ENCODE data around the gene AIF1. TPM values are rescaled to one million over a fixed set of nuclear protein-coding genes. Genes with fewer than 3 reads are reported as not detected.

The AIF1 gene
- polyA plus RNA-seq, 3 donors: 7.9 to 180 (median 63.1) TPM

Other genes starting within 250 kb of the AIF1 start
- 10 to 100 TPM; 12.0 to 14.8 (median 14.3) TPM for gene MICA, start 211.6 kb upstream of the AIF1 start, polyA plus RNA-seq
- 1 to 10 TPM in 1 of 3 donors, under 1 TPM in 2; 0.53 to 3.3 (median 0.95) TPM for gene MICB, start 117.1 kb upstream of the AIF1 start, polyA plus RNA-seq
- gene MCCD1, start 86.3 kb upstream of the AIF1 start, polyA plus RNA-seq: not detected
- 100 to 1,000 TPM; 315 to 359 (median 351) TPM for gene DDX39B, start 73.2 kb upstream of the AIF1 start, polyA plus RNA-seq
- gene ATP6V1G2, start 68.6 kb upstream of the AIF1 start, polyA plus RNA-seq: 1 to 10 TPM in 1 of 3 donors, under 1 TPM in 2; 0.48 to 1.8 (median 0.81) TPM
- gene NFKBIL1, start 67.6 kb upstream of the AIF1 start, polyA plus RNA-seq: 10 to 100 TPM; 21.5 to 40.3 (median 25.0) TPM
- gene LTA, start 42.9 kb upstream of the AIF1 start, polyA plus RNA-seq: under 1 TPM in 2 of 3 donors, not detected in 1; 0.08 to 0.21 TPM
- gene TNF, start 39.7 kb upstream of the AIF1 start, polyA plus RNA-seq: 1 to 10 TPM in 1 of 3 donors, under 1 TPM in 2; 0.16 to 1.1 (median 0.56) TPM
- gene LTB, start 32.8 kb upstream of the AIF1 start, polyA plus RNA-seq: 1 to 10 TPM; 1.9 to 6.7 (median 5.3) TPM
- gene LST1, start 29.0 kb upstream of the AIF1 start, polyA plus RNA-seq: 10 to 100 TPM in 2 of 3 donors, 1 to 10 TPM in 1; 3.1 to 41.1 (median 32.1) TPM
- under 1 TPM in 2 of 3 donors, not detected in 1; 0.14 to 0.39 TPM for gene NCR3, start 22.2 kb upstream of the AIF1 start, polyA plus RNA-seq
- 100 to 1,000 TPM in 2 of 3 donors, 10 to 100 TPM in 1; 47.8 to 112 (median 110) TPM for gene PRRC2A, start 5.5 kb downstream of the AIF1 start, polyA plus RNA-seq
- gene BAG6, start 37.4 kb downstream of the AIF1 start, polyA plus RNA-seq: 100 to 1,000 TPM; 109 to 202 (median 189) TPM
- gene APOM, start 40.7 kb downstream of the AIF1 start, polyA plus RNA-seq: 1 to 10 TPM; 2.0 to 6.5 (median 3.6) TPM
- gene C6orf47, start 45.5 kb downstream of the AIF1 start, polyA plus RNA-seq: 10 to 100 TPM in 2 of 3 donors, 1 to 10 TPM in 1; 8.8 to 17.0 (median 14.1) TPM
- 10 to 100 TPM in 2 of 3 donors, 1 to 10 TPM in 1; 9.7 to 16.6 (median 14.0) TPM for gene GPANK1, start 49.8 kb downstream of the AIF1 start, polyA plus RNA-seq
- gene CSNK2B, start 50.8 kb downstream of the AIF1 start, polyA plus RNA-seq: 100 to 1,000 TPM; 103 to 186 (median 172) TPM
- 1 to 10 TPM; 4.2 to 9.8 (median 4.8) TPM for gene LY6G5B, start 54.7 kb downstream of the AIF1 start, polyA plus RNA-seq
- gene LY6G5C, start 65.8 kb downstream of the AIF1 start, polyA plus RNA-seq: 1 to 10 TPM; 1.2 to 3.5 (median 2.4) TPM
- 10 to 100 TPM; 28.5 to 39.8 (median 30.5) TPM for gene ABHD16A, start 88.1 kb downstream of the AIF1 start, polyA plus RNA-seq
- under 1 TPM in 1 of 3 donors, not detected in 2; 0.45 TPM for gene LY6G6F, start 91.6 kb downstream of the AIF1 start, polyA plus RNA-seq
- not detected for gene LY6G6D, start 100.1 kb downstream of the AIF1 start, polyA plus RNA-seq
- under 1 TPM in 1 of 3 donors, not detected in 2; 0.16 TPM for gene LY6G6C, start 106.5 kb downstream of the AIF1 start, polyA plus RNA-seq
- under 1 TPM in 2 of 3 donors, not detected in 1; 0.06 to 0.22 TPM for gene MPIG6B, start 108.1 kb downstream of the AIF1 start, polyA plus RNA-seq
- gene DDAH2, start 114.1 kb downstream of the AIF1 start, polyA plus RNA-seq: 100 to 1,000 TPM in 2 of 3 donors, 10 to 100 TPM in 1; 21.9 to 213 (median 122) TPM
- 100 to 1,000 TPM; 140 to 335 (median 301) TPM for gene CLIC1, start 121.3 kb downstream of the AIF1 start, polyA plus RNA-seq
- gene MSH5, start 124.8 kb downstream of the AIF1 start, polyA plus RNA-seq: 1 to 10 TPM; 2.4 to 4.4 (median 3.9) TPM
- gene SAPCD1, start 147.4 kb downstream of the AIF1 start, polyA plus RNA-seq: 1 to 10 TPM in 1 of 3 donors, under 1 TPM in 1, not detected in 1; 0.51 to 1.4 TPM
- gene VWA7, start 162.1 kb downstream of the AIF1 start, polyA plus RNA-seq: 1 to 10 TPM in 1 of 3 donors, under 1 TPM in 1, not detected in 1; 0.61 to 2.1 TPM
- gene VARS1, start 180.5 kb downstream of the AIF1 start, polyA plus RNA-seq: 10 to 100 TPM; 24.2 to 38.6 (median 29.1) TPM
- 10 to 100 TPM; 29.7 to 55.0 (median 38.1) TPM for gene LSM2, start 191.7 kb downstream of the AIF1 start, polyA plus RNA-seq
- 1 to 10 TPM in 1 of 3 donors, under 1 TPM in 2; 0.59 to 1.0 (median 0.80) TPM for gene HSPA1L, start 200.0 kb downstream of the AIF1 start, polyA plus RNA-seq
- 100 to 1,000 TPM in 1 of 3 donors, 10 to 100 TPM in 2; 32.5 to 514 (median 76.3) TPM for gene HSPA1A, start 200.3 kb downstream of the AIF1 start, polyA plus RNA-seq
- gene HSPA1B, start 212.5 kb downstream of the AIF1 start, polyA plus RNA-seq: 100 to 1,000 TPM in 1 of 3 donors, 10 to 100 TPM in 2; 40.9 to 501 (median 47.1) TPM
- 10 to 100 TPM; 26.2 to 33.8 (median 31.5) TPM for gene NEU1, start 247.6 kb downstream of the AIF1 start, polyA plus RNA-seq

All from adipose tissue (tissue), 3 donors.